HG03354 (cell line): ENCODE data around the gene NTPCR.

Experiments used
- ATAC-seq: cut with Tn5 transposase; IDR thresholded peaks from one replicate; pipeline ENCODE4 v1.9.1; 2021; ENCODE audit warnings: mild to moderate bottlenecking; ENCODE audit not compliant: unreplicated experiment, poor library complexity, severe bottlenecking

The NTPCR gene

GRCh38 chr1:232980986-232981560 lies 30.7 kb downstream of the NTPCR start:
- no peak for ATAC-seq

GRCh38 chr1:232982238-232982944 lies 32.0 kb downstream of the NTPCR start:
- no peak for ATAC-seq

GRCh38 chr1:232983375-232983774 lies 33.0 kb downstream of the NTPCR start:
- ATAC-seq = no peak

- ATAC-seq = no peak
These were observed 33.6 kb downstream of the NTPCR start for GRCh38 chr1:232983817-232984567.

- ATAC-seq = no peak
These were observed 34.4 kb downstream of the NTPCR start for GRCh38 chr1:232984577-232985425.

- ATAC-seq = no peak
These were observed 35.6 kb downstream of the NTPCR start for GRCh38 chr1:232985882-232986526.

GRCh38 chr1:232986527-232986922 lies 36.1 kb downstream of the NTPCR start:
- ATAC-seq = no peak

- no peak for ATAC-seq
These were observed 36.8 kb downstream of the NTPCR start for GRCh38 chr1:232987046-232987773.

GRCh38 chr1:232987774-232988140 lies 37.3 kb downstream of the NTPCR start:
- ATAC-seq = no peak

- no peak for ATAC-seq
These were observed 38.2 kb downstream of the NTPCR start for GRCh38 chr1:232988572-232989040.

GRCh38 chr1:232990176-232991128 lies 40.0 kb downstream of the NTPCR start:
- ATAC-seq = no peak

- no peak for ATAC-seq
These were observed 40.8 kb downstream of the NTPCR start for GRCh38 chr1:232991238-232991637.

- ATAC-seq = no peak
These were observed 41.8 kb downstream of the NTPCR start for GRCh38 chr1:232992227-232992626.

GRCh38 chr1:232993555-232993954 lies 43.1 kb downstream of the NTPCR start:
- ATAC-seq = no peak

GRCh38 chr1:232995189-232995588 lies 44.8 kb downstream of the NTPCR start:
- ATAC-seq = no peak

GRCh38 chr1:232996143-232996542 lies 45.7 kb downstream of the NTPCR start:
- no peak for ATAC-seq

- no peak for ATAC-seq
These were observed 47.7 kb downstream of the NTPCR start for GRCh38 chr1:232998138-232998537.

- ATAC-seq = no peak
These were observed 48.2 kb downstream of the NTPCR start for GRCh38 chr1:232998646-232999045.
